HG03060 (cell line): Measurements from ENCODE around the gene CCNB1.
A peak's percentile ranks its signal among the peaks of the same experiment; 100 is the strongest.
"Not testable (repeated sequence)": the region's sequence is repeated elsewhere in the genome, so short reads cannot be mapped to it uniquely, and the experiment has no call there.

ENCODE experiments used
- ATAC-seq: cut with Tn5 transposase; IDR thresholded peaks from one replicate; pipeline ENCODE4 v1.9.1; 2021; ENCODE audit warnings: low read depth, moderate number of reproducible peaks; ENCODE audit not compliant: unreplicated experiment

The CCNB1 gene

DNA sequence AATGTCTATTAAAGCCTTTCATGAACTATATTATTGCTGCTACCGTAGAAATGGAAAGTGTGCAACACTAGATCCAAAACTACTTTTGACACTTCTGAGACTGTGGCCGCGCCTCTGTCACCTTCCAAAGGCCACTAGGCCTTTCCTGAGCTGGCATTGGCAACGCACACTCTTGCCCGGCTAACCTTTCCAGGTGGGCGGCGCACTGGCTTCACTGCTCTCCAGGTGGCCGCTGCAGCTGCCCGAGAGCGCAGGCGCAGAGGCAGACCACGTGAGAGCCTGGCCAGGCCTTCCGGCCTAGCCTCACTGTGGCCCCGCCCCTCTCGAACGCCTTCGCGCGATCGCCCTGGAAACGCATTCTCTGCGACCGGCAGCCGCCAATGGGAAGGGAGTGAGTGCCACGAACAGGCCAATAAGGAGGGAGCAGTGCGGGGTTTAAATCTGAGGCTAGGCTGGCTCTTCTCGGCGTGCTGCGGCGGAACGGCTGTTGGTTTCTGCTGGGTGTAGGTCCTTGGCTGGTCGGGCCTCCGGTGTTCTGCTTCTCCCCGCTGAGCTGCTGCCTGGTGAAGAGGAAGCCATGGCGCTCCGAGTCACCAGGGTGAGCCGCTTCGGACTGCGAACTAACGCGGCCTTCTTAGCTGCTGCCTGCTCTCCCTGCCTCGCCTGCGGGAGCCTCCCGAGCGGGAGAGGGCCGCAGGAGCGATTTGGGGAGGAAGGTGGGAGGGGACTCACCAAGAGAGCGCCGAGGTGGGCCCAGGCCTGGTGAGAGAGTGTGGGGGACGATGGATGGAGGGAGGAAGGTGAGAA, at the start of gene CCNB1:
CCNB1 (plus strand) TSS at position 465 of the 807 bp plus-strand sequence; CDS start at position 578, 113 bp downstream.
- peak; percentile 97 for ATAC-seq

DNA sequence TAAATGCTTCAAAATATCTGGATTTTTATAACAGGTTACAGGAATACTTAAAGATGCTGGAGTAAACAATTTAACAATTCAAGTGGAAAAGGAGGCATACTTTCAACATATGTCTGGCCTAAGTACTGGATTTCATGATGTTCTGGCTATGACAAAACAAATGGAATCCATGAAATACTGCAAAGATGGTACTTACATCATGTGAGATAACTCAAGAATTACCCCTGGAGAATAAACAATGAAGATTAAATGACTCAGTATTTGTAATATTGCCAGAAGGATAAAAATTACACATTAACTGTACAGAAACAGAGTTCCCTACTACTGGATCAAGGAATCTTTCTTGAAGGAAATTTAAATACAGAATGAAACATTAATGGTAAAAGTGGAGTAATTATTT, 37.5 kb upstream of the CCNB1 start:
- ATAC-seq: no peak

DNA sequence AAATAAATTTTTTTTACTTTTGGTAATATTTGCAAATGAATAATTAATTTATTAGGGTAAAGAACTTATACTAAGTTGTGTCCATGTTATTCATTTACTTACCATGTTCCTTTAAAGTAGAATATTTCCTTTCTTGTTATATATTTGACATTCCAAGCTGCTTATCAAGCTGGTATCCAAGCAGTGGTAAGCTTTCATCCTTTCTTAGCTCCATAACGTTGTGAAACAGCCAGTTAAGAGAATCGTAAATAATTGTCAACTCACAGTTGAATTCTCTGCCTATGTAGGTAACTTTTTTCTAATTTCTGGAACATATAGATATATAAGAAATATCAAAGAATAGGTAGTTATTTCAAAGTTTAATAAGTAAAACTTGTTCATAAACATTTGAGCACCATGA, 36.7 kb upstream of the CCNB1 start:
- no peak for ATAC-seq

DNA sequence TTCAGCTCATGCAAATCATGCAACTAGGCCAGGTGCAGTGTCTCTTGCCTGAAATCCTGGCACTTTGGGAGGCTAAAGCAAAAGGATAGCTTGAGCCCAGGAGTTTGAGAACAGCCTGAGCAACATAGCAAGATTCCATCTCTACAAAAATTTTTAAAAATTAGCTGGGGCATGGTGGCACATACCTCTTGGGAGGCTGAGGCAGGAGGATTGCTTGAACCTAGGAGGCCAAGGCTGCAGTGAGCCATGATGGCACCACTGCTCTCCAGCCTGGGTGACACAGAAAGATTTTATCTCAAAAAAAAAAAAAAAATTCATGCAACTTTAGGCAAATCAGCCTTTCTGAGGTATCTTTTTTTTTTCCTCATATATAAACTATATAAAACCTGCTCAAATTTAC, 35.6 kb upstream of the CCNB1 start:
- ATAC-seq: no peak

DNA sequence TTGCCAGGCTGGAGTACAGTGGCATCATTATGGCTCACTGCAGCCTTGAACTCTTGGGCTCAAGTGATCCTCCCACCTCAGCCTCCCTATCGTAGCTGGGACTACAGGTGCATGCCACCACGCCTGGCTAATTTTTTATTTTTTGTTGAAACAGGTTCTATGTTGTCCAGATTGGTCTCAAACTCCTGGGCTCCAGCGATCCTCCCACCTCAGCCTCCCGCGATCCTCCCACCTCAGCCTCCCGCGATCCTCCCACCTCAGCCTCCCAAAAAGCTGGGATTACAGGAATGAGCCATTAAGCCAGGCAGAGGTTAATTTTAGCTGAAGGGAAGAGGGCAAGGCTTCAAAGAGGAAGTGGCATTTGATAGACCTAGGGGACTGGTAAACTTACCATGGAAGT, 32.8 kb upstream of the CCNB1 start:
- ATAC-seq: no peak

DNA sequence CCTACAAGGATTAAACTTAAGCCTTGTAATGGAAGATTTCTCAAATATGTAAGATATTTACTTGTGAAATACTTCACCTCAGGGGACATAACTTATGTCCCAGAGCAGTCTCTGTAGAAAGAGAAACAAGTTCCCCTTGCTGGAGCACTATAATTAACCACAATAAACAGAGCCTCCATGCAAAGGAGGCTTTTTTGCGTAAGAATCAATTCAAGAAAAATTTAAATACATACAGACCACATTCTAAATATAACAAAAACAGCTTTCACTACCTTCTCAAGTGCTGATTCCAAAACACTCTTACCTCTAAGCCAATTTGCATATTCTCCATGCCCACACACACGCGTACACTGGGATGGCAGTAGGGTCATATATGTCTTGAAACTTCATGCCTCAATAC, 30.7 kb upstream of the CCNB1 start:
- ATAC-seq: peak; percentile 91

DNA sequence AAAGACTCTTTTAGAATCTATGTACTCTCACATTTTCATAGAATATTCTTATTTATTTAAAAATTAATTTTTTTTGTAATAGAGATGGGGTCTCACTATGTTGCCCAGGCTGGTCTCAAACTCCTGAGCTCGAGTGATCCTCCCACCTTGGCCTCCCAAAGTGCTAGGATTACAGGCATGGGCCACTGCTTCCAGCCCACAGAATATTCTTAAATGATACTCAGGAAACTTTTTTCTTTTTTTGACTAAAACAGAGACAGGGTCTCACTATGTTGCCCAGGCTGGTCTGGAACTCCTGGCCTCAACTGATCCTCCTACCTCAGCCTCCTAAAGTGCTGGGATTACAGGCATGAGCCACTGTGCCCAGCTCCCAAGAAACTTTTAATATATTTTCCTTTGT, 29.7 kb upstream of the CCNB1 start:
- ATAC-seq: not testable (repeated sequence)

DNA sequence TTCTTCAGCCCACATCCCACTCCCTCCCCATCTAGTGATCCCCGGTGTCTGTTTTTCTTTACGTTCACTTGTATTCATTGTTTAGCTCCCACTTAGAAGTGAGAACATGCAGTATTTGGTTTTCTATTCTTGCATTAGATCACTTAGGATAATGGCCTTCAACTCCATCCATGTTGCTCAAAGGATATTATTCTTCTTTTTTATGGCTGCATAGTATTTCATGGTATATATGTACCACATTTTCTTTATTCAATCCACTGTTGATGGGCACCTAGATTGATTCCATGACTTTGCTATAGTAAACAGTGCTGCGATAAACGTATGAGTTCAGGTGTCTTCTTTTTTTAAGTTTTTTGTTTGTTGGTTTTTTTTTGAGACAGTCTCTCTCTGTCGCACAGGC, 29.1 kb upstream of the CCNB1 start:
- no peak for ATAC-seq

DNA sequence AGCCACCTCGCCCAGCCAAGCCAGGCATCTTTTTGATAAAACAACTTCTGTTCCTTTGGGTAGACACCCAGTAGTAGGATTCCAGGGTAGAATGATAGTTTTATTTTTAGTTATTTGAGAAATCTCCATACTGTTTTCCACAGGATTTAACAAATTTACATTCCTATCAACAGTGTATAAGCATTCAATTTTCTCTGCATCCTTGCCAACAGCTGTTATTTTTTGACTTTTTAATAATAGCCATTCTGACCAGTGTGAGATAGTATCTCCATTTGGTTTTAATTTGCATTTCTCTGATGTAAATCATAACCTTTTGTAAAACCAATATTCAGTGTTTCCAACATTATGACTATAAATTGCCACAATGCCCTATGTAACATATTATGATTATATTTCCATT, 28.2 kb upstream of the CCNB1 start:
- ATAC-seq: no peak

DNA sequence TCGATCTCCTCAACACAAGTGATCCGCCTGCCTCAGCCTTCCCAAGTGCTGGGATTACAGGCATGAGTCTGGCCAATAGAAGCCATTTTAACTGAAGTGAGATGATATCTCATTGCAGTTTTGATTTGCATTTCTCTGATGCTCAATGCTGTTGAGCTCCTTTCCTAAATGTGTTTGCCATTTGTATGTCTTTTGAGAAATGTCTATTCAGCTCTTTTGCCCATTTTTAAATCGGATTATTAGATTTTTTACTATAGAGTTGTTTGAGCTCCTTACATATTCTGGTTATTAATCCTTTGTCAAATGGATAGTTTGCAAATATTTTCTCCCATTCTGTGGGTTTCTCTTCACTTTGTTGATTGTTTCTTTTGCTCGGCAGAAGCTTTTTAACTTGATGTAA, 26.7 kb upstream of the CCNB1 start:
- not testable (repeated sequence) for ATAC-seq

DNA sequence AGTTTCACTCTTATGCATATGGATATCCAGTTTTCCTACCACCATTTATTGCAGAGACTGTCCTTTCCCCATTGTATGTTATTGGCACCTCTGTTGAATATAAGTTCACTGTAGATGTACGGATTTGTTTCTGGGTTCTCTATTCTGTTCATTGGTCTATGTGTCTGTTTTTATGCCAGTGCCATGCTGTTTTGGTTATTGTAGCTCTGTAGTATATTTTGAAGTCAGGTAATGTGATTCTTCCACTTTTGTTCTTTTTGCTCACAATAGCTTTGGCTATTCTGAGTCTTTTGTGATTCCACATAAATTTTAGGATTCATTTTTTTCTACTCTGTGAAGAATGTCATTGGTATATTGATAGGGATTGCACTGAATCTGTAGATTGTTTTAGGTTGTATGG, 26.1 kb upstream of the CCNB1 start:
- ATAC-seq: no peak

DNA sequence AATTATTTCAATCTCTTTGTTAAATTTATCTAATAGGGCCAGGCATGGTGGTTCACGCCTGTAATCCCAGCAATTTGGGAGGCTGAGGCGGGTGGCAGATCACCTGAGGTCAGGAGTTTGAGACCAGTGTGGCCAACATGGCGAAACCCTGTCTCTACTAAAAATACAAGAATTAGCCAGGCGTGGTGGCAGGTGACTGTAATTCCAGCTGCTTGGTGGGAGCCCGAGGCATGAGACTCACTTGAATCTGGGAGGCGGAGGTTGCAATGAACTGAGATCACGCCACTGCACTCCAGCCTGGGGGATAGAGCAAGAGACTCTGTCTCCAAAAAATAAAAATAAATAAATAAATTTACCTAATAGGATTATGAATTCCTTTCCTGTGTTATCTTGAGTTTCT, 18.4 kb upstream of the CCNB1 start:
- not testable (repeated sequence) for ATAC-seq

DNA sequence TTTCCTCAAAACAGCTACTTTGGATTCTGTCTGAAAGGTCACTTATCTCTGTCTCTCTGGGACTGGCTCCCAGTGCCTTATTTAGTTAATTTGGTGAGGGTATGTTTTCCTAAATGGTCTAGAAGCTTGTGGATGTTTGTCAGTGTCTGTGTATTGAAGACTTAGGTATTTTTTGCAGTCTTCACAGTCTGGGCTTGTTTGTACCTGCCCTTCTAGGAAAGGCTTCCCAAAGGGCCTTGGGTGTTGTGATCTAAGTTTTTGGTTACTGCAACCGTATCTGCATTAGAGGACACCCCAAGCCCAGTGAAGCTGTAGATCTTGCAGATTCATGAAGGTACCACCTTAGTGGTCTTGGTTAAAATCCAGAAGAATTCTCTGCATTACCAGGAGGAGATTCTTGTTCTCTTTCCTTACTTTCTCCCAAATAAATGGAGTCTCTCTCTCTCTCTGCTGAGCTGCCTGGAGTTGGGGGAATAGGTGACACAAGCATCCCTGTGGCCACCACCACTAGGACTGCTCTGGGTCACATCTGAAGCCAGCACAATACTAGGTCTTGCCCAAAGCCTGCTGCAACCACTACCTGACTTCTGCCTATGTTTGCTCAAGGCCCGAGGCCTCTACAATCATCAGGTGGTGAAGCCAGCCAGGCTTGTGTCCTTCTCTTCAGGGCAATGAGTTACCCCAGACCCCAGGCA, 17.8 kb upstream of the CCNB1 start:
- no peak for ATAC-seq

DNA sequence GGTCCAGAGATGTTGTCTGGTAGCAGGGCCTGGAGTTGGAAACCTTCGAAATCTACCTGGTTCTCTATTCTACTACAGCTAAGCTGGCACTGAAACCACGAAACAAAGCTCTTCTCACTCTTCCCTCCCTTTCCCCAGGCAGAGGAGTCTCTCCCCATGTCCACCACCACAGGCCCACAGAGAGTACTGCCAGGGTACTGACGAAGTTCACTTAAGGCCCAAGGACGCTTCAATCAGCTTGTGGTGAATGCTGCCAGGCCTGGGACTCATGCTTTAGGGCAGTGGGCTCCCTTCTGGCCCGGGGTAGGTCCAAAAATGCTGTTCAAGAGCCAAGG, 17.3 kb upstream of the CCNB1 start:
- no peak for ATAC-seq

DNA sequence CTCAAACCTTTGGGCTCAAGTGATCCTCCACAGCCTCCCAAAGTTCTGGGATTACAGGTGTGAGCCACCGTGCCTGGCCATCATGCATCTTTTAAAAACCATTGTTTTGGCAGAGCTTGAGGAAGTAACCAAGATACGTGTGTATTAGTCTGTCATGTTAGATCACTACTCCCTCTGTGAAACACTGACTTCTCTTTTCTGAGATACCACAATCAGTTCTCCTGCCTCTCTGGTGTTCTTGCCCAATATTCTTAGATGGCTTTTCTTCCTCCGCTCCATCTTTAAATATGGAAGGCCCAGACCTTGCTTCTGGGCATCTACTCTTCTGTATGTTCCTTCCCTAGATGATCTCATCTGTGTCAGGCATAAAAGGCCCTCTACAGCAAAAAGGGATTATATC, 14.2 kb upstream of the CCNB1 start:
- no peak for ATAC-seq

DNA sequence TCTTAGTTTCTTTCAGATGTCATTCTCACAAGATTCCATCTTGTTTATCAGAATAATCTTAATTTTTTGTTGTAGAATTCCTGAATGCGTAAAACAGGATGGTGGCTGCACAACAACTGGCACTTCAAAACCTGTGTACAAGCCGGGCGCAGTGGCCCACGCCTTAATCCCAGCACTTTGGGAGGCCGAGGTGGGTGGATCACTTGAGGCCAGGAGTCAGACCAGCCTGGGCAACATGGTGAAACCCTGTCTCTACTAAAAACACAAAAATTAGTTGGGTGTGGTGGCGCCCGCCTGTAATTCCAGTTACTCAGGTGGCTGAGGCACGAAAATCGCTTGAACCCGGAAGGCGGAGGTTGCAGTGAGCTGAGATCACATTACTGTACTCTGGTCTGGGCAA, 10.5 kb upstream of the CCNB1 start:
- ATAC-seq: no peak

DNA sequence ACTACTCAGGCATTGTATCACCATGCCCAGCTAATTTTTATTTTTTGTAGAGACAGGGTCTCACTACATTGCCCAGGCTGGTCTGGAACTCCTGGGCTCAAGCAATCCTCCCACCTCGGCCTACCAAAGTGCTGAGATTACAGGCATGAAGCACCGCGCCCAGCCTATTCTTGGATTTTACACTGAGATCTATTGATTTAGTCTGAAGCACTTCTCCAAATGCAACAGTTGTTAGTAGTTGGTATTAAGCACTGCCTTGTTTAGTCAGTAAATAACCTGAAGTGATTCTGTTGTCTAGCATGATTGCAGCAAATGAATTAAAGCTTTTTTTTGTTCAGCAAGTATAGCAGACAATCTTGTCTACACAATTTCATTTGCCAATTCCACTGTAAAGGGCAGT, 8.9 kb upstream of the CCNB1 start:
- ATAC-seq: no peak

DNA sequence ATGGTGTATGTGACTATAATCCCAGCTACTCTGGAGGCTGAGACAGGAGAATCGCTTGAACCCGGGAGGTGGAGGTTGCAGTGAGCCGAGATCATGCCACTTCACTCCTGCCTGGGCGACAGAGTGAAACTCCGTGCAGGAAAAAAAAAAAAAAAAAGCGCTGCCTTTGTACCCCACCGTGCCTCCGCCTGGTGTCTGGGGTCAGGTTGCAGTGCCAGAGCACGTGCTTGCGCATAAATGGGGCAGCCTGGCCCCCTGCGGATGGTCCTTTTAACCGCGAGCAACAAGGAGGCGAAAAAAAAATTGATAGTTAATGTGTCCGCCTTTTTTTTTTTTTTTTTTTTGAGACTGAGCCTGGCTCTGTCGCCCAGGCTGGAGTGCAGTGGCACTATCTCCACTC, 6.3 kb upstream of the CCNB1 start:
- ATAC-seq: no peak

DNA sequence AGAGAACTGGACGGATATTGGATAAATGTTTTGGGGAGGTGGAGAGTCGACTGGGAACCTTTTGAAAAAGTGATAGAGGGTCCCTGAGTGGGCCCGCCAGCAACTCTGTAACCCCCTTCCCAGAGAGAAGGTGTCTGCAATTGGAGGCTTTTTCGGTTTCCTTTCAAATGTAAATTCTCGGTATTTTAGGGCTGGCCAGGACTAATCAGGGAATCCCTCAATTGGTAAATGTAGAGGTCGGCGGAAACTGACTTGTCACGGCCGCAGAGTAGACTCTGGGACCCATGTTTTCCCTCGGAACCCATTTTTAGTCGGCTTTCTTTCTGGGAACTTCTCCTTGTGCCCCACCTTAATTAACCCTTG, 524 bp downstream of the CCNB1 start:
- ATAC-seq: no peak

DNA sequence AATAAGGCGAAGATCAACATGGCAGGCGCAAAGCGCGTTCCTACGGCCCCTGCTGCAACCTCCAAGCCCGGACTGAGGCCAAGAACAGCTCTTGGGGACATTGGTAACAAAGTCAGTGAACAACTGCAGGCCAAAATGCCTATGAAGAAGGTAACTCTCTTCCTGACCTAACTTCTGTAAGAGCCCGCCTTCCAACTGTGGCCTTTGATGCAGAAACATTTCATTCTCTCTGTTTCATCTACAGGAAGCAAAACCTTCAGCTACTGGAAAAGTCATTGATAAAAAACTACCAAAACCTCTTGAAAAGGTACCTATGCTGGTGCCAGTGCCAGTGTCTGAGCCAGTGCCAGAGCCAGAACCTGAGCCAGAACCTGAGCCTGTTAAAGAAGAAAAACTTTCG, 979 bp downstream of the CCNB1 start:
- no peak for ATAC-seq

DNA sequence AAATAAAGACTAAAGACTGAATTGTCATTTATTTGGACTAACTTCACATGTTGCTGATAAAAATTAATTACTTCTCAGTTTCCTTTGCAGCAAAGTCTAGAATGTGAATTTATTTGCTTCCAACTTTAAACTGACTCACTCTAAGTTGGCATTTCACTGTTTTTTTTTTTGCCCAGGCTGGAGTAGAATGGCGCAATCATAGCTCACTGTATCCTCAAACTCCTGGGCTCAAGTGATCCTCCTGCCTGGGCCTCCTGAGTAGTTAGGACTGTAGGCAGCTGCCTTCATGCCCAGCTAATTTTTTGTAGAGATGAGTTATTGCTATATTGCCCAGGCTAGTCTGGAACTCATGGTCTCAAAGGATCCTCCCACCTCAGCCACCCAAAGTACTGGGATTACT, 3.5 kb downstream of the CCNB1 start:
- no peak for ATAC-seq

DNA sequence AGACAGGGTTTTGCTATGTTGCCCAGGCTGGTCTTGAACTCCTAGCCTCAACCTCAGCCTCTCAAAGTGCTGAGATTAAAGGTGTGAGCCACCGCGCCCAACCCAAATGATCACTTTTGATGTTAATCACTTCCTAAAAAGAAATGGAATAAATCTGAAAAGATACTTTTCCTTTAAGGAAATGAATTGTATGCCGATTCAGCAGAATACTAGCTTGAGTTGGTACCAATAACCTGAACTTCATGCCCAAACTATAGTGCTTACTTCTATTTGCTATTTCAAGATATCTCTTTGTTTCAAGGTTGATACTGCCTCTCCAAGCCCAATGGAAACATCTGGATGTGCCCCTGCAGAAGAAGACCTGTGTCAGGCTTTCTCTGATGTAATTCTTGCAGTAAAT, 4.0 kb downstream of the CCNB1 start:
- no peak for ATAC-seq
